IMR-90 (cell line): ENCODE measurements around the gene INTS15. TPM values are rescaled to one million over a fixed set of nuclear protein-coding genes. Genes with fewer than 3 reads are reported as not detected.

Experiments
- ATAC-seq: fragments of 200-7000 bp; cut with Tn5 transposase; 2 replicates; pipeline ENCODE4 v1.9.1; 2020; ENCODE audit warnings: low read depth, mild to moderate bottlenecking, moderate library complexity
- BruUV-seq: library from RNA; stranded (reverse); fragments of 400-500 nt; replicated peaks from 2 replicates; lab custom pipeline; 2021; lab: Mats Ljungman, UMichigan
- CTCF ChIA-PET: fragments of 300-600 bp; formaldehyde crosslinking; extraction: SDS; loops from one replicate; lab custom pipeline; 2021; ENCODE audit warnings: antibody characterized with exemption; lab: Yijun Ruan, JAX
- POLR2A ChIA-PET: fragments of 300-600 bp; sonication (Branson Sonifier 250); formaldehyde crosslinking; loops from one replicate; lab custom pipeline; 2022; ENCODE audit warnings: antibody characterized with exemption; ENCODE audit not compliant: unreplicated experiment; lab: Charles Lee
- DNase-seq: peaks from one replicate; pipeline ENCODE4 v3.0.0; 2013
- H2AFZ ChIP-seq: replicated peaks from 2 replicates; pipeline ENCODE3; 2013; ENCODE audit warnings: low read length, mild to moderate bottlenecking; ENCODE audit not compliant: poor library complexity
- H2AK5ac ChIP-seq: 2 replicates; pipeline ENCODE4 v1.6.1; 2013; ENCODE audit warnings: low read depth, low read length, inconsistent platforms
- H2AK9ac ChIP-seq: replicated peaks from 2 replicates; pipeline ENCODE3; 2013; ENCODE audit warnings: mild to moderate bottlenecking, low read depth, low read length, moderate library complexity; ENCODE audit not compliant: poor library complexity
- H2BK120ac ChIP-seq: 2 replicates; pipeline ENCODE4 v1.6.1; 2013; ENCODE audit warnings: low read depth, low read length, inconsistent platforms
- H2BK15ac ChIP-seq: 3 replicates; pipeline ENCODE4 v1.6.1; 2013; ENCODE audit warnings: low read depth, low read length, inconsistent platforms
- H2BK20ac ChIP-seq: 2 replicates; pipeline ENCODE4 v1.6.1; 2013; ENCODE audit warnings: low read depth, mild to moderate bottlenecking, inconsistent platforms, low read length, moderate library complexity
- H2BK5ac ChIP-seq: 2 replicates; pipeline ENCODE4 v1.6.1; 2013; ENCODE audit warnings: mild to moderate bottlenecking, low read depth, low read length, inconsistent platforms; ENCODE audit not compliant: poor library complexity, severe bottlenecking
- H3K14ac ChIP-seq: replicated peaks from 2 replicates; pipeline ENCODE4 v1.6.1; 2013; ENCODE audit warnings: low read depth, low read length, inconsistent platforms
- H3K18ac ChIP-seq: 2 replicates; pipeline ENCODE4 v1.6.1; 2013; ENCODE audit warnings: low read depth, low read length, control low read depth
- H3K23ac ChIP-seq: 2 replicates; pipeline ENCODE4 v1.6.1; 2013; ENCODE audit warnings: low read depth, low read length, inconsistent platforms
- H3K27ac ChIP-seq: 2 replicates; pipeline ENCODE4 v1.5.1; 2013; ENCODE audit warnings: mild to moderate bottlenecking, control low read depth, low read length; ENCODE audit not compliant: insufficient read depth
- H3K27me3 ChIP-seq: 2 replicates; pipeline ENCODE4 v1.6.1; 2013; ENCODE audit warnings: low read length; ENCODE audit not compliant: control insufficient read depth, insufficient read depth
- H3K36me3 ChIP-seq: 2 replicates; pipeline ENCODE4 v1.6.1; 2013; ENCODE audit warnings: low read length, mixed read lengths; ENCODE audit not compliant: control insufficient read depth, insufficient read depth
- H3K4ac ChIP-seq: 2 replicates; pipeline ENCODE4 v1.6.1; 2013; ENCODE audit warnings: low read depth, low read length, inconsistent platforms
- H3K4me1 ChIP-seq: 2 replicates; pipeline ENCODE4 v1.6.1; 2013; ENCODE audit warnings: low read length, mixed read lengths; ENCODE audit not compliant: control insufficient read depth, insufficient read depth
- H3K4me2 ChIP-seq: 2 replicates; pipeline ENCODE4 v1.6.1; 2013; ENCODE audit warnings: low read depth, mild to moderate bottlenecking, control low read depth, low read length, moderate library complexity
- H3K4me3 ChIP-seq: 2 replicates; pipeline ENCODE4 v1.5.1; 2013; ENCODE audit warnings: low read depth, mild to moderate bottlenecking, control low read depth, low read length, moderate library complexity; ENCODE audit not compliant: insufficient read depth
- H3K56ac ChIP-seq: 2 replicates; pipeline ENCODE4 v1.6.1; 2013; ENCODE audit warnings: low read length, inconsistent platforms; ENCODE audit not compliant: insufficient read depth; ENCODE audit errors: extremely low read depth
- H3K79me1 ChIP-seq, 2 experiments: 2 replicates each; pipeline ENCODE4 v1.6.1; 2013; ENCODE audit warnings: low read length in 2 of 2, inconsistent platforms in 1 of 2, low read depth in 1 of 2
- H3K9ac ChIP-seq: 2 replicates; pipeline ENCODE4 v1.6.1; 2013; ENCODE audit warnings: low read depth, low read length, control low read depth
- H3K9me1 ChIP-seq: 2 replicates; pipeline ENCODE4 v1.6.1; 2013; ENCODE audit warnings: low read length, inconsistent platforms; ENCODE audit not compliant: insufficient read depth
- H3K9me3 ChIP-seq: 2 replicates; pipeline ENCODE4 v1.6.1; 2013; ENCODE audit warnings: low read length; ENCODE audit not compliant: control insufficient read depth, insufficient read depth
- H4K20me1 ChIP-seq: 2 replicates; pipeline ENCODE4 v1.6.1; 2013; ENCODE audit warnings: low read length, inconsistent platforms; ENCODE audit not compliant: insufficient read depth
- H4K5ac ChIP-seq: 2 replicates; pipeline ENCODE4 v1.6.1; 2013; ENCODE audit warnings: mild to moderate bottlenecking, low read depth, low read length, control low read depth
- H4K8ac ChIP-seq, 2 experiments: 2 replicates each; pipeline ENCODE4 v1.6.1; 2013; ENCODE audit warnings: low read depth in 2 of 2, low read length in 2 of 2, control low read depth in 1 of 2, inconsistent platforms in 1 of 2
- H4K91ac ChIP-seq: 2 replicates; pipeline ENCODE4 v1.6.1; 2013; ENCODE audit warnings: low read depth, low read length, inconsistent platforms; ENCODE audit not compliant: insufficient read depth
- BHLHE40 ChIP-seq: fragments of 150-350 bp; IDR thresholded peaks from 2 replicates; pipeline ENCODE4 v1.6.1; 2016; ENCODE audit warnings: mild to moderate bottlenecking, low read depth, low read length
- CEBPB ChIP-seq: IDR thresholded peaks from 2 replicates; pipeline ENCODE4 v1.6.1; 2012; ENCODE audit warnings: low read depth, low read length, improper control_type of control experiment
- CHD1 ChIP-seq: IDR thresholded peaks from 2 replicates; pipeline ENCODE4 v1.6.1; 2012; ENCODE audit warnings: low read depth, low read length, improper control_type of control experiment
- CTCF ChIP-seq: conservative IDR thresholded peaks from 2 replicates; pipeline ENCODE4 v1.5.1; 2012; ENCODE audit warnings: mild to moderate bottlenecking, low read depth, low read length, improper control_type of control experiment
- ELK1 ChIP-seq: fragments of 150-350 bp; IDR thresholded peaks from 2 replicates; pipeline ENCODE4 v1.6.1; 2016; ENCODE audit warnings: low read depth, mild to moderate bottlenecking, low read length, moderate library complexity, borderline replicate concordance
- FOS ChIP-seq: fragments of 150-350 bp; IDR thresholded peaks from 2 replicates; pipeline ENCODE4 v1.6.1; 2016; ENCODE audit warnings: low read depth, low read length
- MAFK ChIP-seq: IDR thresholded peaks from 2 replicates; pipeline ENCODE4 v1.6.1; 2012; ENCODE audit warnings: low read depth, low read length, improper control_type of control experiment
- MAZ ChIP-seq: IDR thresholded peaks from 2 replicates; pipeline ENCODE4 v1.6.1; 2012; ENCODE audit warnings: low read depth, mild to moderate bottlenecking, low read length, improper control_type of control experiment, moderate library complexity, borderline replicate concordance
- MXI1 ChIP-seq: IDR thresholded peaks from 2 replicates; pipeline ENCODE4 v1.6.1; 2012; ENCODE audit warnings: low read depth, mild to moderate bottlenecking, low read length, moderate library complexity, borderline replicate concordance
- NFE2L2 ChIP-seq: fragments of 150-350 bp; IDR thresholded peaks from 2 replicates; pipeline ENCODE4 v1.6.1; 2016; ENCODE audit warnings: low read depth, mild to moderate bottlenecking, low read length
- POLR2A ChIP-seq: IDR thresholded peaks from 2 replicates; pipeline ENCODE4 v1.6.1; 2012; ENCODE audit warnings: mild to moderate bottlenecking, low read depth, low read length
- RAD21 ChIP-seq: IDR thresholded peaks from 2 replicates; pipeline ENCODE4 v1.6.1; 2012; ENCODE audit warnings: low read length, improper control_type of control experiment
- RCOR1 ChIP-seq: IDR thresholded peaks from 2 replicates; pipeline ENCODE4 v1.6.1; 2012; ENCODE audit warnings: mild to moderate bottlenecking, low read length, improper control_type of control experiment; ENCODE audit not compliant: insufficient replicate concordance
- RFX5 ChIP-seq: IDR thresholded peaks from 2 replicates; pipeline ENCODE4 v1.8.0; 2012; ENCODE audit warnings: low read depth, mild to moderate bottlenecking, low read length, moderate library complexity
- SMC3 ChIP-seq: fragments of 150-350 bp; IDR thresholded peaks from 2 replicates; pipeline ENCODE4 v1.6.1; 2016; ENCODE audit warnings: low read depth, mild to moderate bottlenecking, antibody characterized with exemption, low read length, moderate library complexity
- WGBS, 2 experiments: methylation state at CpG; one replicate each; pipeline versions ENCODE4 v1.1.5 to v1.1.7; 2013; ENCODE audit warnings: missing lambda C conversion rate in 2 of 2; ENCODE audit not compliant: insufficient read length in 1 of 2; ENCODE audit errors: extremely low coverage in 2 of 2; 5-methylcytosine and 5-hydroxymethylcytosine counted together
- dilution Hi-C: fragments of 300-500 bp; cut with HindIII; formaldehyde crosslinking; loops from one replicate; pipeline ENCODE4 v1.14.3; 2018; ENCODE audit warnings: low sequenced_read_pairs; ENCODE audit not compliant: unreplicated experiment
- in situ Hi-C: fragments of 300-500 bp; cut with MboI; formaldehyde crosslinking; loops from 3 replicates; pipeline ENCODE4 v1.14.3; 2019; ENCODE audit warnings: low sequenced_read_pairs, inconsistent platforms, mixed read lengths
- intact Hi-C: fragments of 100-400 bp; cut with micrococcal nuclease; formaldehyde crosslinking; loops from 2 replicates; pipeline ENCODE4 v1.10.0; 2022
- polyA plus RNA-seq, 3 experiments: library from polyadenylated mRNA; depleted of rRNA; stranded (reverse); fragments of >200 nt; gene quantifications; 2 replicates each; pipeline ENCODE4 v1.2.3, GENCODE V29; 2012; ENCODE audit warnings: low replicate concordance in 1 of 3
- total RNA-seq: library from RNA; depleted of rRNA; stranded (reverse); fragments of >200 nt; gene quantifications from 2 replicates; pipeline ENCODE4 v1.2.3, GENCODE V29; 2012
- TF ChIP-seq, protein P1 (sequence below): fragments of 150-350 bp; IDR thresholded peaks from 2 replicates; pipeline ENCODE4 v1.6.1; 2017; ENCODE audit warnings: mild to moderate bottlenecking, antibody characterized with exemption, low read length, low read depth

INTS15 gene
- total and polyA plus RNA-seq, 2 of the 4 experiments (the other 2 are of a cell fraction): 7.0 to 20.8 TPM

- H3K27me3 ChIP-seq: peaks cover 7% of the 10 kb centered on the region; the same call in 1 of the 2 replicates
Observed at GRCh38 chr7:6551016-6551511, 38.8 kb upstream of the INTS15 start, which contains the start of gene GRID2IP. Gene GRID2IP, minus strand, starts transcription at chr7:6551461. Its CDS starts 25 bp downstream, at chr7:6551436.

More at GRCh38 chr7:6551016-6551511, 38.8 kb upstream of the INTS15 start, which contains the start of gene GRID2IP:
- H3K18ac ChIP-seq: no peak within 1 kb of the TSS
- H3K4me2 ChIP-seq: no peak within 1 kb of the TSS
- no peaks in the 10 kb centered on the region for H3K9me1 ChIP-seq
- no peak within 1 kb of the TSS for H2BK120ac ChIP-seq
- in situ Hi-C loops (no loop called here), dilution Hi-C loops (no loop called here), intact Hi-C loops (no loop called here)
- H3K56ac ChIP-seq: no peak within 1 kb of the TSS
- H2BK5ac ChIP-seq: no peak within 1 kb of the TSS
- no peak within 1 kb of the TSS for H2BK15ac ChIP-seq
- no peak within 1 kb of the TSS for H2AK5ac ChIP-seq
- no peak within 1 kb of the TSS for H3K9ac ChIP-seq
- no peaks in the 10 kb centered on the region for H3K79me1 ChIP-seq
- H2BK20ac ChIP-seq: no peak within 1 kb of the TSS
- no peak within 1 kb of the TSS for H3K14ac ChIP-seq
- no peak within 1 kb of the TSS for H3K23ac ChIP-seq
- H3K36me3 ChIP-seq: no peaks in the 10 kb centered on the region
- TF ChIP-seq CEBPB (no peak), POLR2A (no peak), MAZ (no peak), RCOR1 (no peak), ELK1 (no peak), CTCF (no peak), SMC3 (no peak), RFX5 (no peak), MAFK (no peak), BHLHE40 (no peak), NFE2L2 (no peak), RAD21 (no peak), CHD1 (no peak), FOS (no peak), MXI1 (no peak)
- TF ChIP-seq, protein P1, sequence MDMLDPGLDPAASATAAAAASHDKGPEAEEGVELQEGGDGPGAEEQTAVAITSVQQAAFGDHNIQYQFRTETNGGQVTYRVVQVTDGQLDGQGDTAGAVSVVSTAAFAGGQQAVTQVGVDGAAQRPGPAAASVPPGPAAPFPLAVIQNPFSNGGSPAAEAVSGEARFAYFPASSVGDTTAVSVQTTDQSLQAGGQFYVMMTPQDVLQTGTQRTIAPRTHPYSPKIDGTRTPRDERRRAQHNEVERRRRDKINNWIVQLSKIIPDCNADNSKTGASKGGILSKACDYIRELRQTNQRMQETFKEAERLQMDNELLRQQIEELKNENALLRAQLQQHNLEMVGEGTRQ: no peak
- no peak within 1 kb of the TSS for H4K8ac ChIP-seq
- CTCF ChIA-PET: no interaction called here
- H3K4me1 ChIP-seq: no peaks in the 10 kb centered on the region
- no peak within 1 kb of the TSS for H4K5ac ChIP-seq
- no peaks in the 10 kb centered on the region for H3K9me3 ChIP-seq
- H2AK9ac ChIP-seq: no peak within 1 kb of the TSS
- 75% methylated on average over 42 of the region's 46 CpGs; no CpG with 5 or more reads in 1 of the 2 experiments for WGBS, 2 experiments
- no peak within 1 kb of the TSS for H3K27ac ChIP-seq
- DNase-seq (no peak), ATAC-seq (no peak)
- H3K4ac ChIP-seq: no peak within 1 kb of the TSS
- H3K4me3 ChIP-seq: no peak within 1 kb of the TSS
- H4K20me1 ChIP-seq: no peaks in the 10 kb centered on the region
- H2AFZ ChIP-seq: peak within 1 kb of the TSS; percentile 21
- POLR2A ChIA-PET: no interaction called here
- BruUV-seq: no TSS peak
- no peak within 1 kb of the TSS for H4K91ac ChIP-seq
